Measurements from ENCODE around the gene HAUS7. TPM values are rescaled to one million over a fixed set of nuclear protein-coding genes. Genes with fewer than 3 reads are reported as not detected.

Gene HAUS7
- total and polyA plus RNA-seq, 12 donors: 12.7 to 45.3 (median 19.2) TPM

DNA sequence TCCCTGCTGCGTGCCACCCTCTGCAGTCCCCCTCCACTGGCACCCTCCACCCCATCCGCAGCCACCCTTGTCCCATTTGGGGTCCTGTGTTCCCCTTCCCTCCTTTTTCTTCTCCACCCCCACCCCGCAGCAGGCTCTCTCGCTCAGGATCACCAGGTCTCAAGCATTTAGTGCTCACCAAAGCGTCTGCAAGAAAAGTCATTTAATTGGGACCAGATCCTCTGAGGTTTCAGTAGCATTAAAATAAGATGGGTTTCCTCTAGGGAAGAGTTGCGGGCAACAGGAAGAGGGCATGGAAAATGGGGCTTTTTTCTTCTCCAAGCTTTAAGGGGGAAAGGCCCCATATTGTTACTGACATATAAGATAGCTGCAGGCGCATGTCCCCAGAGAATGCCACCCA, 4.9 kb upstream of the HAUS7 start:
- peaks cover 0 to 38% (median 15%) of the 10 kb centered on the region in 9 donors for H3K4me1 ChIP-seq

GRCh38 chrX:153474718-153475117, 4.3 kb upstream of the HAUS7 start:
- Histone ChIP-seq H3K27me3 (peaks cover 0 to 15% (median 0%) of the 10 kb centered on the region in 7 donors), H3K27ac (peak overlapping the region in 6 of 10 donors; percentile 19 to 84 (median 80)), H3K36me3 (no peaks in the 10 kb centered on the region), H3K4me3 (peak overlapping the region in 7 of 10 donors; percentile 19 to 40 (median 24)), H3K9me3 (no peaks in the 10 kb centered on the region), H3K4me1 (peaks cover 0 to 38% (median 16%) of the 10 kb centered on the region in 9 donors)
- peak in 2 of 8 donors; percentile 6 to 11 for ATAC-seq
- intact Hi-C loops (cut with DNase I): loop anchor here in 5 of 10 donors (5.0 to 10.0 kb wide), 4 partner anchors 33 to 532 kb away; no protein-coding TSS in a partner anchor
- peak; percentile 66 to 74 for DNase-seq
- 0 to 1% methylated on average over 3 to 55 of the region's 59 CpGs for WGBS, 2 donors
- TF ChIP-seq CTCF (IDR thresholded peaks at IDR 0.05): no peak

More for the DNA sequence above, 4.9 kb upstream of the HAUS7 start:
- Histone ChIP-seq H3K27me3 (peaks cover 0 to 15% (median 0%) of the 10 kb centered on the region in 7 donors), H3K27ac (peak overlapping the region in 6 of 10 donors; percentile 19 to 84 (median 80)), H3K9me3 (no peaks in the 10 kb centered on the region), H3K4me3 (peak overlapping the region in 3 of 10 donors; percentile 21 to 39 (median 24)), H3K36me3 (no peaks in the 10 kb centered on the region)
- 82 to 94% methylated on average over 6 to 7 of the region's 7 CpGs for WGBS, 2 donors
- DNase-seq (no peak), ATAC-seq (no peak)
- TF ChIP-seq CTCF (IDR thresholded peaks at IDR 0.05): no peak
- intact Hi-C loops (cut with DNase I): loop anchor here in 2 of 10 donors (10.0 kb wide), 2 partner anchors 520 to 530 kb away; no protein-coding TSS in a partner anchor

DNA sequence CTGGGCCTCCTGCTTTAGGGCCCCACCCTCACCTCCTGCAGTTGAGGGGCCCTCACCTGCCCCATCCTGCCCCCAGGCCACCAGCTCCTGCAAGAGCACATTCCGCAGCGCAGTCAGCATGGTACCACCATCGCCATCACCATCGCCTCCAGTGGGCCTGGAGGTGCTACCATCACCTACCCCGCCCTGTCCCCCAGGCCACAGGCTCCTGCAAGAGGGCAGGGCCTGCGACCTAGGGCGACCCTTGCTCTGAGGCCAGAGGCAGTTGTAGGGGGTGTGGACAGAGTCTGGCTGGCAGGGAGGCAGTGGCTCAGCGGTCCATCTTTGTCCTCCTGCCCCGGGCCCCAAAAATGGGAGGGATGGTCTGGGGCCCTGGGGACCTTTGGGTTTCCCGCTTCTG, 3.9 kb upstream of the HAUS7 start:
- DNase-seq (no peak), ATAC-seq (no peak)
- Histone ChIP-seq H3K4me3 (no peak overlapping the region), H3K27me3 (peaks cover 0 to 15% (median 0%) of the 10 kb centered on the region in 7 donors), H3K36me3 (no peaks in the 10 kb centered on the region), H3K9me3 (no peaks in the 10 kb centered on the region), H3K4me1 (peaks cover 0 to 42% (median 21%) of the 10 kb centered on the region in 9 donors), H3K27ac (peak overlapping the region in 3 of 10 donors; percentile 36 to 58 (median 48))
- intact Hi-C loops (cut with DNase I): loop anchor here in 5 of 10 donors (5.0 to 10.0 kb wide), 4 partner anchors 33 to 532 kb away; no protein-coding TSS in a partner anchor
- TF ChIP-seq CTCF (IDR thresholded peaks at IDR 0.05): no peak
- WGBS, 2 donors: 76 to 80% methylated on average over 9 to 10 of the region's 10 CpGs

DNA sequence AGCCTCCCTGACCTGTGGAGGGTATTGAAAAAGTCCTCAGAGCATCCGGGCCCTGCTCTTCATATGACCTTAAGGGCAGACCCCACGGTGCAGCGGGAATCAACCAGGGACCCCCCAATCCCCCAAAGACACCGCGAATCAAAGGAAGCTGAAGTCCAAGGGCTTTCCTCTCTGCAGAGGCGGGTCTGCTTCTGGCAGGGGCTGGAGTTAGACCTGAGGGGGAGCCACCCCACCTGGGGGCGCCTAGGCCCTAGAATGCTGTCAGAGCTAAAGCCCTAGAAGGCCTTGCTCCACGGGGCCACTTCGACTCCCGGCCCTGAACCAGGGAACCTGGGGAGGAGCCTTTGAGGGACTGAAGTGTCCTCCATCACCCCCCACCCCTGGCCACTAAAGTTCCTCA, 2.8 kb upstream of the HAUS7 start:
- H3K27me3 ChIP-seq: peaks cover 0 to 15% (median 0%) of the 10 kb centered on the region in 7 donors
- H3K27ac ChIP-seq: peak overlapping the region in 1 of 10 donors; percentile 26
- intact Hi-C loops (cut with DNase I): loop anchor here in 6 of 10 donors (2.0 to 10.0 kb wide), 5 partner anchors 34 to 531 kb away; no protein-coding TSS in a partner anchor
- peaks cover 0 to 3% (median 0%) of the 10 kb centered on the region in 9 donors for H3K36me3 ChIP-seq
- H3K4me1 ChIP-seq: peaks cover 0 to 53% (median 27%) of the 10 kb centered on the region in 9 donors
- no peak for DNase-seq
- H3K4me3 ChIP-seq: no peak overlapping the region
- WGBS, 2 donors: 94 to 96% methylated on average over 8 to 10 of the region's 10 CpGs
- no peak for ATAC-seq
- TF ChIP-seq CTCF (IDR thresholded peaks at IDR 0.05): no peak
- H3K9me3 ChIP-seq: no peaks in the 10 kb centered on the region

All from heart right ventricle (tissue), 16 donors.